ENCODE measurements around the gene EFNA5.

- TF ChIP-seq CTCF (IDR thresholded peaks at IDR 0.05) = no peak
- TF ChIP-seq ZFX (IDR thresholded peaks at IDR 0.05; ENCODE audit: borderline replicate concordance) = no peak
Measured at GRCh38 chr5:107425541-107426031, 245.2 kb downstream of the EFNA5 start.

All from 22Rv1 (cell line).